ENCODE results near the gene ATP8B3.

Gene ATP8B3

GRCh38 chr19:1811942-1812425 is at the start of gene ATP8B3:
TSS of gene ATP8B3 (minus strand) at chr19:1812276. CDS start at chr19:1811736, 540 bp downstream.
- in situ Hi-C loops (cut with MboI; ENCODE audit: low sequenced_read_pairs): loop anchor here (10.0 kb wide), 1 partner anchor 267 kb away; no protein-coding TSS in a partner anchor

GRCh38 chr19:1861599-1862031 is 49.5 kb upstream of the ATP8B3 start:
- in situ Hi-C loops (cut with MboI; ENCODE audit: low sequenced_read_pairs): no loop called here

GRCh38 chr19:1860821-1861598 is 48.9 kb upstream of the ATP8B3 start:
- in situ Hi-C loops (cut with MboI; ENCODE audit: low sequenced_read_pairs): no loop called here

GRCh38 chr19:1860042-1860775 is 48.1 kb upstream of the ATP8B3 start:
- in situ Hi-C loops (cut with MboI; ENCODE audit: low sequenced_read_pairs): no loop called here

GRCh38 chr19:1859331-1859781 is 47.3 kb upstream of the ATP8B3 start:
- in situ Hi-C loops (cut with MboI; ENCODE audit: low sequenced_read_pairs): no loop called here

GRCh38 chr19:1858412-1859081 is 46.5 kb upstream of the ATP8B3 start:
- in situ Hi-C loops (cut with MboI; ENCODE audit: low sequenced_read_pairs): no loop called here

GRCh38 chr19:1857648-1858326 is 45.7 kb upstream of the ATP8B3 start:
- in situ Hi-C loops (cut with MboI; ENCODE audit: low sequenced_read_pairs): no loop called here

- in situ Hi-C loops (cut with MboI; ENCODE audit: low sequenced_read_pairs): no loop called here
Measured at GRCh38 chr19:1856698-1857603, 44.9 kb upstream of the ATP8B3 start.

GRCh38 chr19:1856345-1856697 is 44.2 kb upstream of the ATP8B3 start:
- in situ Hi-C loops (cut with MboI; ENCODE audit: low sequenced_read_pairs): no loop called here

- in situ Hi-C loops (cut with MboI; ENCODE audit: low sequenced_read_pairs): no loop called here
Measured at GRCh38 chr19:1855828-1856255, 43.8 kb upstream of the ATP8B3 start.

- in situ Hi-C loops (cut with MboI; ENCODE audit: low sequenced_read_pairs): no loop called here
Measured at GRCh38 chr19:1855040-1855827, 43.2 kb upstream of the ATP8B3 start.

- in situ Hi-C loops (cut with MboI; ENCODE audit: low sequenced_read_pairs): no loop called here
Measured at GRCh38 chr19:1854542-1855039, 42.5 kb upstream of the ATP8B3 start.

- in situ Hi-C loops (cut with MboI; ENCODE audit: low sequenced_read_pairs): no loop called here
Measured at GRCh38 chr19:1854039-1854541, 42.0 kb upstream of the ATP8B3 start.

- in situ Hi-C loops (cut with MboI; ENCODE audit: low sequenced_read_pairs): no loop called here
Measured at GRCh38 chr19:1853295-1854038, 41.4 kb upstream of the ATP8B3 start.

- in situ Hi-C loops (cut with MboI; ENCODE audit: low sequenced_read_pairs): no loop called here
Measured at GRCh38 chr19:1852581-1853128, 40.6 kb upstream of the ATP8B3 start.

- in situ Hi-C loops (cut with MboI; ENCODE audit: low sequenced_read_pairs): no loop called here
Measured at GRCh38 chr19:1851654-1852580, 39.8 kb upstream of the ATP8B3 start.

Data from HL-60/S4 (cell line).